MV-4-11 (cell line): ENCODE data around the gene IQCH.

Experiments used
- DNase-seq: peaks from one replicate; lab custom pipeline; 2025; lab: John Stamatoyannopoulos, UW

Gene IQCH

DNA sequence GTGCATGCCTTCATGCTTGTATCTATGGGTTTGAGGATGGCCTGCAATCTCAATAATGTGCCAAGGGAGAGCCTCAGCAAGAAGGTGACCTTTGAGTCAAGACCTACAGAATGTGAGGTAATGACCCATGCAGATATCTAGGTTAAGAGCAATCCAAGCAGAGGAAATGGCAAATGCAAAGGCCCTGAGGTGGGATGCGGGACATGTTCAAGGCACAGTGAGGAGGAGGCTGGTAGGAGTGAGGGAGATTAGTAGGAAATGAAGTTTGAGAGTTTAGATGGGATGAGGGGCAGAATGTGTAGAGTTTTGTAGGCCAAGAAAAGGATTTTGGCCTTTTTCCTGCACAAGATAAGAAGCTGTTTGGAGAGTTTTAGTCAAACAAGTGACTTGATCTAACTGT lies 283.2 kb downstream of the IQCH start:
- no peak for DNase-seq

DNA sequence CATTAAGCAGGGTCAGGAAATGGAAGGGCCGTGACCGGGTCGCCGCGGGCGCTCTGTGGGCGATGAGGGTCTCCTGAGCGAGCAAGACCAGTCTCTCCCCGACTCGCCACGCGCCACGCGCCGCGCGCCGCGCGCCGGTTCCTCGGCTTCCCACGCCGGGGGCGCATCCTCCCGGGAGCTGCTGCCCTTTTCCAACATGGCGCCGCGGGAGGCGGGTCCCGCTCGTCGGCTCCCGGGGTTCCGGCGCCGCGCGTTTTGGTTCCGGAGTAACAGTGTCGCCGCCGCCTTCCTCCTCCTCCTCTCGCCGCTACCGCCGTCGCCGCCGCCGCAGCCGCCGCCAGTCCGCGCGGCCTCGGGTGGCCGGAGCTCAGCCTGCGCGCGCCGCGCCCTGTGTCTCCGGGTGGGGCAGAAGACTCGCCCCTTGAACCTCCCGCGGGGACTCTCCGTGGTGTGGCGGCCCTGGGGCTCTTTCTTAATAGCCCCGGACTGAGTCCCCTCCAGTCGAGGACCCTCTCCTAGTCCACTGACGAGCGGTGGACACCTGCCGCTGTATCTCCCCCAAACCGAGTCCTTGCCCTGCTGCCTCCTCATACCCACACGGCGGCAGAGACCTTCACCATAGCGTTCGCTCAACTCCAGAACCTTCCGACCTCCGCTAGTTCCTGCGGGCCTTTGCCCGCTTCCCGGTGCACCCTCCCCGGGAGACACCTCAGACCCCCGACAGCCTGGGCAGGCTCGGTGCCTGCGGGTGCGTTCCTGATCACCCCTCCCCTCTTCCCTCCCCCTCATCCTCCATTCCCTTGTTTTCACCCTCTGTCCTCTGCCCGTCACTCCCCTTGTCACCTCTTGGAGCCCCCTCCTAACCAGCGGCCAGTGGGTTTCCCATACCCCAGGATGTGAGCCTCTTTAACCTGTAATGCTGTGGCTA lies 288.1 kb downstream of the IQCH start, which contains the start of gene MAP2K5:
TSS of gene MAP2K5 (plus strand) at position 284 of the 928 bp plus-strand sequence. CDS start at position 917, 633 bp downstream.
- DNase-seq = peak; percentile 65

- DNase-seq = no peak
Measured at GRCh38 chr15:67543348-67543718, 288.7 kb downstream of the IQCH start.

GRCh38 chr15:67544475-67544874 lies 289.9 kb downstream of the IQCH start:
- no peak for DNase-seq

GRCh38 chr15:67545864-67546263 lies 291.3 kb downstream of the IQCH start:
- DNase-seq = no peak

GRCh38 chr15:67547064-67547463 lies 292.5 kb downstream of the IQCH start:
- DNase-seq = no peak

DNA sequence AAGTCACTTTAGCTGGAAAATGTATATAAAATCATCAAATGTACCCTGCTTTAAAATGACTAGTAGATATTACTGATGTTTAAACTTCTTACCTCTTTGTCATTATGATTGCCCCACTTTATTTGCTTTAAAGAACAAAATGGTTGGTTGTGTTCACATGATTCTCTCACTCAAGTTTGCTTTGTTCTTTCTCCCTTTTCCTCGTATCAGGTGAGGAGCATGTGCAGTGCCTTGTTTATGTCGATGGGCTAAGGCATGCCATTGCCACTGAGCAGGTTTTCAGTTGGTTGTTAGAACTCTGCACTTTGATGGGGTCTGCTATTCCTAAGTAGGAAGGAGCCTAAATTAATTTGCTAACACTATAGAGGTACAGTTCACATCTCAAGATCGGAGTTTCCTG lies 293.2 kb downstream of the IQCH start:
- DNase-seq = no peak

- no peak for DNase-seq
Measured at GRCh38 chr15:67548236-67548852, 293.8 kb downstream of the IQCH start.

GRCh38 chr15:67548862-67549651 lies 294.5 kb downstream of the IQCH start:
- peak; percentile 71 for DNase-seq

- no peak for DNase-seq
Measured at GRCh38 chr15:67549736-67550135, 295.1 kb downstream of the IQCH start.

GRCh38 chr15:67550522-67550921 lies 295.9 kb downstream of the IQCH start:
- peak; percentile 25 for DNase-seq

GRCh38 chr15:67551207-67551743 lies 296.7 kb downstream of the IQCH start:
- DNase-seq = no peak
